ENCODE measurements around the gene PCDHGA5.
"Not testable (repeated sequence)": the region's sequence is repeated elsewhere in the genome, so short reads cannot be mapped to it uniquely, and the experiment has no call there.

DNA sequence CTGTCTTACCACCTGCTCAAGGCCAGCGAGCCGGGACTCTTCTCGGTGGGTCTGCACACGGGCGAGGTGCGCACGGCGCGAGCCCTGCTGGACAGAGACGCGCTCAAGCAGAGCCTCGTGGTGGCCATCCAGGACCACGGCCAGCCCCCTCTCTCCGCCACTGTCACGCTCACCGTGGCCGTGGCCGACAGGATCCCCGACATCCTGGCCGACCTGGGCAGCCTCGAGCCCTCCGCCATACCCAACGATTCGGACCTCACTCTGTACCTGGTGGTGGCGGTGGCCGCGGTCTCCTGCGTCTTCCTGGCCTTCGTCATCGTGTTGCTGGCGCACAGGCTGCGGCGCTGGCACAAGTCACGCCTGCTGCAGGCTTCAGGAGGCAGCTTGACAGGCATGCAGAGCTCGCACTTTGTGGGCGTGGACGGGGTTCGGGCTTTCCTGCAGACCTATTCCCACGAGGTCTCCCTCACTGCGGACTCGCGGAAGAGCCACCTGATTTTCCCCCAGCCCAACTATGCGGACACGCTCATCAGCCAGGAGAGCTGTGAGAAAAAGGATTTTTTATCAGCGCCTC, 23.1 kb upstream of the PCDHGA5 start:
- TF ChIP-seq CTCF (IDR thresholded peaks at IDR 0.05 in 4 of 5, conservative IDR thresholded peaks at IDR 0.05 in 1 of 5); POLR2A (IDR thresholded peaks at IDR 0.05): not testable (repeated sequence)

All from gastrocnemius medialis (tissue), 4 donors.